ENCODE measurements around the gene TECTB. TPM values are rescaled to one million over a fixed set of nuclear protein-coding genes. Genes with fewer than 3 reads are reported as not detected.

The TECTB gene
- total RNA-seq, 1 donor from 2014 or later = not detected

- H3K27me3 ChIP-seq (ENCODE audit: control insufficient read depth, insufficient read depth, low read length) = no peaks in the 10 kb centered on the region
- FAIRE-seq = no peak
- H3K4me3 ChIP-seq (ENCODE audit: low read depth, low read length) = no peak overlapping the region
- no peaks in the 10 kb centered on the region for H3K36me3 ChIP-seq (ENCODE audit: control insufficient read depth, insufficient read depth, low read length)
- no peak for DNase-seq (ENCODE audit: low read depth)
- TF ChIP-seq CTCF (IDR thresholded peaks at IDR 0.05; ENCODE audit: insufficient read depth, low read length, severe bottlenecking) = no peak
Measured at GRCh38 chr10:112299456-112299855, 16.3 kb downstream of the TECTB start.

DNA sequence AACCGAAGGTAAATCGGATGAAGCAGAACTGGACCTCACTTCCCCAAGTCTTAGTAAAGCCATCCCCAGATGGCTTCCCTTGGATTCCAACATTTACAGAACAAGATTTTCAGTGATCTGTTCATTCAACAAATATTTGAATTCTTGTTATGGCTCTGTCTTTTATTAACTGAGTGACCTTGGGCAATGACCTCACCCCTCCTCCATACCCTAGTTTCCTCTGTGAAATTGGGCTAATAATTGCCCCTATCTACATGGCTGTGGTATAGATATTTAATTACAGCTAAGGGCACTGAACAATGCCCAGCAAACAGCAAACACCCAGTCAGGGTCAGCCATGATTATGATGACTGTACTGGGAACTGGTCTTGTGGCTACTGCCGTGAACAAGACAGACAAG, 19.1 kb downstream of the TECTB start:
- DNase-seq (ENCODE audit: low read depth) (no peak), FAIRE-seq (no peak)
- H3K4me3 ChIP-seq (ENCODE audit: low read depth, low read length) = no peak overlapping the region
- no peaks in the 10 kb centered on the region for H3K27me3 ChIP-seq (ENCODE audit: control insufficient read depth, insufficient read depth, low read length)
- no peak for TF ChIP-seq CTCF (IDR thresholded peaks at IDR 0.05; ENCODE audit: insufficient read depth, low read length, severe bottlenecking)
- no peaks in the 10 kb centered on the region for H3K36me3 ChIP-seq (ENCODE audit: control insufficient read depth, insufficient read depth, low read length)

GRCh38 chr10:112303528-112303927, 20.3 kb downstream of the TECTB start:
- FAIRE-seq (no peak), DNase-seq (ENCODE audit: low read depth) (no peak)
- no peak overlapping the region for H3K4me3 ChIP-seq (ENCODE audit: low read depth, low read length)
- H3K36me3 ChIP-seq (ENCODE audit: control insufficient read depth, insufficient read depth, low read length) = no peaks in the 10 kb centered on the region
- no peak for TF ChIP-seq CTCF (IDR thresholded peaks at IDR 0.05; ENCODE audit: insufficient read depth, low read length, severe bottlenecking)
- H3K27me3 ChIP-seq (ENCODE audit: control insufficient read depth, insufficient read depth, low read length) = no peaks in the 10 kb centered on the region

DNA sequence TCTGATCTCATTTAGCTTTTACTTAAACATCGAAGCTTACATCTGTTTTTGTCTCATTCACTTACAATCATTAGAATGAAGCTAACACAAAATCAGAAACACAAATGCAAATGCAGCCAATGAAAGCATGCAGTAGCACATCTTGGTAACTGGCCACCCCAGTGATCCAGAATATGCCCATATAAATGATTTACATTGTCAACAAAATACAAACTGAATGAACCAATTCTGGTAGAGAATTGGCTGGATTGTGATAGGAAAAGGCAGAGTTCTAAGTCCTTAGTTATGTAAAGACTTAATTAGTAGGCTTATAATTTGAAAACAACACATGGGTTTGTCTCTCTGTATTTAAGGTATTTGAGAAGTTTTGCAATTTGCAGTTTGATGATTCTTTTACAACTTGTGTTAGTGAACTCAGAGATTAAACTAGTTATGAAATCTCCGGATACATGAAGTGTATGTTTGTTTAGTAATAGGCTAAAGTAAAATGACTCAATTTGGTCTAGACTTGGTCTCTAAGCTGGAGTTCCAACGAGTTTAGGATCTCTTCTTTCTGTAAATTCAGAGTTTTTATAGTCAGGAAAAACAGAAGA, 21.2 kb downstream of the TECTB start:
- peak; percentile 68 for DNase-seq (ENCODE audit: low read depth)
- H3K27me3 ChIP-seq (ENCODE audit: control insufficient read depth, insufficient read depth, low read length) = no peaks in the 10 kb centered on the region
- FAIRE-seq = no peak
- H3K4me3 ChIP-seq (ENCODE audit: low read depth, low read length) = no peak overlapping the region
- TF ChIP-seq CTCF (IDR thresholded peaks at IDR 0.05; ENCODE audit: insufficient read depth, low read length, severe bottlenecking) = no peak
- no peaks in the 10 kb centered on the region for H3K36me3 ChIP-seq (ENCODE audit: control insufficient read depth, insufficient read depth, low read length)

- TF ChIP-seq CTCF (IDR thresholded peaks at IDR 0.05; ENCODE audit: insufficient read depth, low read length, severe bottlenecking) = peak; percentile 87
- no peaks in the 10 kb centered on the region for H3K36me3 ChIP-seq (ENCODE audit: control insufficient read depth, insufficient read depth, low read length)
- FAIRE-seq = no peak
- no peaks in the 10 kb centered on the region for H3K27me3 ChIP-seq (ENCODE audit: control insufficient read depth, insufficient read depth, low read length)
- DNase-seq (ENCODE audit: low read depth) = peak; percentile 48
- H3K4me3 ChIP-seq (ENCODE audit: low read depth, low read length) = no peak overlapping the region
Measured at GRCh38 chr10:112307358-112308124, 24.3 kb downstream of the TECTB start.
